ENCODE results near the gene CDH4. TPM values are rescaled to one million over a fixed set of nuclear protein-coding genes. Genes with fewer than 3 reads are reported as not detected.

Gene CDH4
- polyA plus RNA-seq, 1 donor (not counting 4 experiments of a cell fraction or from before 2014, with no cell fraction given) = 2.2 TPM

DNA sequence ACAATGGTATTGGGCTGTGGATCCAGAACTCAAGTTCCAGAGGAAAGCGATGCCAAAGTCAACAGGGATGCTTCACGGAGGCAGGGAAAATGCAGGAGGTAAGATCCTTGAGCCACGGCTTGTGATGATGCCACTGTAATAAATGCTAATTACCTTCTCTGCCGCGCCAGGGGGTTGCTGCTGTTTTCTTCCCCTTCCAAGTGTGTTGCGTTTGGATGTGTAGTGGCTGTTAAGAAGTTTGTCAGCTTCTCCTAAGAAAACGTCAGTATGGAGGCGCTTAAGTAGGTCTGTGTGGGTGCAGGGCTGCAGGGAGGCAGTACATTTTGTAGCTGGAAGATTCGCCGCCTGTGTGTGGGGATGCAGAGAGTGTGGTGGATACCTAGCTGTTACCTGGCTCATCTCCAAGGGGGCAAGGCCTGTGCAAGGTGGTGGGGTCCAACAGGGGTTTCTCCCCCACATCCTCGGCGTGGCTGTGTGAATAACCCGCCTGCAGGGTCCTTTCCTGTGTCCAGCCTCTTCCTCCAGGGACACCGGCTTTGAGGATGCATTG lies 318.7 kb downstream of the CDH4 start:
- Histone ChIP-seq H3K9me3 (ENCODE audit: control insufficient read depth, low read depth, low read length) (no peaks in the 10 kb centered on the region), H3K9me1 (ENCODE audit: control insufficient read depth, extremely low read depth, insufficient read depth, low read length) (no peaks in the 10 kb centered on the region), H3K9ac (ENCODE audit: control insufficient read depth, extremely low read depth, insufficient read depth, low read length) (no peak overlapping the region), H3K79me2 (ENCODE audit: control insufficient read depth, insufficient read depth, low read length) (no peaks in the 10 kb centered on the region), H3K4me1 (ENCODE audit: control insufficient read depth, extremely low read depth, insufficient read depth, low read length) (no peaks in the 10 kb centered on the region), H3K36me3 (ENCODE audit: control insufficient read depth in 2 of 2, extremely low read depth in 1 of 2, insufficient read depth in 2 of 2, low read length in 2 of 2) (no peaks in the 10 kb centered on the region), H2AFZ (ENCODE audit: control insufficient read depth, low read length) (no peak overlapping the region), H3K27me3 (ENCODE audit: control insufficient read depth, extremely low read depth, insufficient read depth, low read length) (no peaks in the 10 kb centered on the region), H3K4me2 (ENCODE audit: control insufficient read depth, extremely low read depth, insufficient read depth, low read depth, low read length) (no peak overlapping the region), H4K20me1 (ENCODE audit: control insufficient read depth, extremely low read depth, insufficient read depth, low read length) (peaks cover 2% of the 10 kb centered on the region), H3K4me3 (ENCODE audit: control insufficient read depth in 2 of 3, extremely low read depth in 1 of 3, insufficient read depth in 2 of 3, low read depth in 1 of 3, low read length in 3 of 3) (no peak overlapping the region), H3K27ac (ENCODE audit: control insufficient read depth, insufficient read depth, low read length) (no peak overlapping the region)
- TF ChIP-seq EZH2 (IDR thresholded peaks at IDR 0.05; ENCODE audit: low read length) = no peak
- TF ChIP-seq, protein P1, sequence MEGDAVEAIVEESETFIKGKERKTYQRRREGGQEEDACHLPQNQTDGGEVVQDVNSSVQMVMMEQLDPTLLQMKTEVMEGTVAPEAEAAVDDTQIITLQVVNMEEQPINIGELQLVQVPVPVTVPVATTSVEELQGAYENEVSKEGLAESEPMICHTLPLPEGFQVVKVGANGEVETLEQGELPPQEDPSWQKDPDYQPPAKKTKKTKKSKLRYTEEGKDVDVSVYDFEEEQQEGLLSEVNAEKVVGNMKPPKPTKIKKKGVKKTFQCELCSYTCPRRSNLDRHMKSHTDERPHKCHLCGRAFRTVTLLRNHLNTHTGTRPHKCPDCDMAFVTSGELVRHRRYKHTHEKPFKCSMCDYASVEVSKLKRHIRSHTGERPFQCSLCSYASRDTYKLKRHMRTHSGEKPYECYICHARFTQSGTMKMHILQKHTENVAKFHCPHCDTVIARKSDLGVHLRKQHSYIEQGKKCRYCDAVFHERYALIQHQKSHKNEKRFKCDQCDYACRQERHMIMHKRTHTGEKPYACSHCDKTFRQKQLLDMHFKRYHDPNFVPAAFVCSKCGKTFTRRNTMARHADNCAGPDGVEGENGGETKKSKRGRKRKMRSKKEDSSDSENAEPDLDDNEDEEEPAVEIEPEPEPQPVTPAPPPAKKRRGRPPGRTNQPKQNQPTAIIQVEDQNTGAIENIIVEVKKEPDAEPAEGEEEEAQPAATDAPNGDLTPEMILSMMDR (optimal IDR thresholded peaks at IDR 0.05 in 1 of 3, IDR thresholded peaks at IDR 0.05 in 1 of 3, conservative IDR thresholded peaks at IDR 0.05 in 1 of 3; ENCODE audit: extremely low read depth in 1 of 3, insufficient read depth in 2 of 3, low read length in 3 of 3) = no peak
- FAIRE-seq (no peak), DNase-seq (ENCODE audit: low read depth, low spot score) (no peak)
- dilution Hi-C loops (cut with MboI; ENCODE audit: extremely low pct_ligation_motif_present, low sequenced_read_pairs) = no loop called here

DNA sequence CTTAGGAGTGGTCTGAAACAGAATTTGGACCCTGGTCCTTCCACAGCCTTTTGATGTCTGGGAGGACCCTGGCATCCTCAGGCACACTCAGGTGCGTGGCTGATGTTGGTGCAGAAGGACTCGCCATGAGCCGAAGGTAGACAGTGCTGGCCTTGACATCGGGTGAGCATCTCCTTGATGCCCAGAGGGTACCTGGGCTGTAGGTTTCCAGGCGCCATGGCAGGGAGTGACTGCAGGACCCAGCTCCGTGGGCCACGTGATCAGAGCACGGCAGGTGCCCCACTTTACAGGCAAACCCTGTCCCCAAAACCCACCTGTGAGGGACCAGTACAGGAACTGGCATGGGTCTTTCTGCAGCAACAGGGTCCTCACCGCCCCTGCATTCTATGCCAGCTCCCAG lies 319.2 kb downstream of the CDH4 start:
- Histone ChIP-seq H3K4me3 (ENCODE audit: control insufficient read depth in 2 of 3, extremely low read depth in 1 of 3, insufficient read depth in 2 of 3, low read depth in 1 of 3, low read length in 3 of 3) (no peak overlapping the region), H3K27ac (ENCODE audit: control insufficient read depth, insufficient read depth, low read length) (no peak overlapping the region), H3K27me3 (ENCODE audit: control insufficient read depth, extremely low read depth, insufficient read depth, low read length) (no peaks in the 10 kb centered on the region), H3K79me2 (ENCODE audit: control insufficient read depth, insufficient read depth, low read length) (no peaks in the 10 kb centered on the region), H4K20me1 (ENCODE audit: control insufficient read depth, extremely low read depth, insufficient read depth, low read length) (peaks cover 2% of the 10 kb centered on the region), H3K4me1 (ENCODE audit: control insufficient read depth, extremely low read depth, insufficient read depth, low read length) (no peaks in the 10 kb centered on the region), H3K4me2 (ENCODE audit: control insufficient read depth, extremely low read depth, insufficient read depth, low read depth, low read length) (no peak overlapping the region), H3K9me1 (ENCODE audit: control insufficient read depth, extremely low read depth, insufficient read depth, low read length) (no peaks in the 10 kb centered on the region), H3K9me3 (ENCODE audit: control insufficient read depth, low read depth, low read length) (no peaks in the 10 kb centered on the region), H2AFZ (ENCODE audit: control insufficient read depth, low read length) (no peak overlapping the region), H3K36me3 (ENCODE audit: control insufficient read depth in 2 of 2, extremely low read depth in 1 of 2, insufficient read depth in 2 of 2, low read length in 2 of 2) (no peaks in the 10 kb centered on the region), H3K9ac (ENCODE audit: control insufficient read depth, extremely low read depth, insufficient read depth, low read length) (no peak overlapping the region)
- DNase-seq (ENCODE audit: low read depth, low spot score) = no peak
- dilution Hi-C loops (cut with MboI; ENCODE audit: extremely low pct_ligation_motif_present, low sequenced_read_pairs) = no loop called here
- TF ChIP-seq, protein P1 (optimal IDR thresholded peaks at IDR 0.05 in 1 of 3, IDR thresholded peaks at IDR 0.05 in 1 of 3, conservative IDR thresholded peaks at IDR 0.05 in 1 of 3; ENCODE audit: extremely low read depth in 1 of 3, insufficient read depth in 2 of 3, low read length in 3 of 3) = no peak
- no peak for TF ChIP-seq EZH2 (IDR thresholded peaks at IDR 0.05; ENCODE audit: low read length)
- FAIRE-seq = no peak

Data from keratinocyte (primary cell).